Activated CD8-positive, alpha-beta T cell treated with anti-CD3 and anti-CD28 coated beads for 36 hours (primary cell): ENCODE results near the gene GPC6. TPM values are rescaled to one million over a fixed set of nuclear protein-coding genes. Genes with fewer than 3 reads are reported as not detected.

Experiments
- ATAC-seq: fragments of 200-7000 bp; cut with Tn5 transposase; one replicate; pipeline ENCODE4 v1.10.0; 2021; ENCODE audit warnings: mild to moderate bottlenecking, moderate library complexity
- CTCF ChIA-PET: fragments of 350-600 bp; sonication (Branson Sonifier 250); formaldehyde crosslinking; loops from one replicate; lab custom pipeline; 2021; ENCODE audit warnings: antibody characterized with exemption; lab: Charles Lee
- POLR2A ChIA-PET: fragments of 350-600 bp; sonication (Branson Sonifier 250); formaldehyde crosslinking; loops from one replicate; lab custom pipeline; 2021; ENCODE audit warnings: antibody characterized with exemption; lab: Charles Lee
- DNase-seq: peaks from one replicate; pipeline ENCODE4 v3.0.0-alpha.2; 2020
- H3K27ac Mint-ChIP-seq: one replicate; pipeline ENCODE4 v1.8.0; 2021; ENCODE audit warnings: mild to moderate bottlenecking, mixed read lengths
- H3K27me3 Mint-ChIP-seq: one replicate; pipeline ENCODE4 v1.8.0; 2021; ENCODE audit warnings: mixed read lengths
- H3K36me3 Mint-ChIP-seq: one replicate; pipeline ENCODE4 v1.8.0; 2021; ENCODE audit warnings: low read depth, mixed read lengths
- H3K4me1 Mint-ChIP-seq: one replicate; pipeline ENCODE4 v1.8.0; 2021; ENCODE audit warnings: low read depth, mixed read lengths
- H3K4me3 Mint-ChIP-seq: one replicate; pipeline ENCODE4 v1.8.0; 2021; ENCODE audit warnings: mild to moderate bottlenecking, moderate library complexity, mixed read lengths
- H3K9me3 Mint-ChIP-seq: one replicate; pipeline ENCODE4 v1.8.0; 2021; ENCODE audit warnings: mixed read lengths
- intact Hi-C: fragments of 100-400 bp; cut with micrococcal nuclease; formaldehyde crosslinking; loops from one replicate; pipeline ENCODE4 v1.10.0; 2022
- total RNA-seq, 2 experiments: library from RNA; stranded (reverse); gene quantifications; one replicate each; pipeline ENCODE4 v1.2.3, GENCODE V29; 2021
- TF ChIP-seq, protein P1 (sequence below): fragments of 200-600 bp; IDR thresholded peaks from one replicate; pipeline ENCODE4 v1.8.0; 2022; ENCODE audit warnings: antibody characterized with exemption, mild to moderate bottlenecking

The GPC6 gene
- total RNA-seq, 2 experiments from 2014 or later: not detected

- Mint-ChIP-seq H3K36me3 (no peaks in the 10 kb centered on the region), H3K27ac (no peak overlapping the region), H3K4me1 (no peaks in the 10 kb centered on the region), H3K9me3 (no peaks in the 10 kb centered on the region), H3K4me3 (no peak overlapping the region), H3K27me3 (peaks cover 3% of the 10 kb centered on the region)
- no peak for DNase-seq
- POLR2A ChIA-PET: no interaction called here
- intact Hi-C loops: no loop called here
- no peak for ATAC-seq
- TF ChIP-seq, protein P1, sequence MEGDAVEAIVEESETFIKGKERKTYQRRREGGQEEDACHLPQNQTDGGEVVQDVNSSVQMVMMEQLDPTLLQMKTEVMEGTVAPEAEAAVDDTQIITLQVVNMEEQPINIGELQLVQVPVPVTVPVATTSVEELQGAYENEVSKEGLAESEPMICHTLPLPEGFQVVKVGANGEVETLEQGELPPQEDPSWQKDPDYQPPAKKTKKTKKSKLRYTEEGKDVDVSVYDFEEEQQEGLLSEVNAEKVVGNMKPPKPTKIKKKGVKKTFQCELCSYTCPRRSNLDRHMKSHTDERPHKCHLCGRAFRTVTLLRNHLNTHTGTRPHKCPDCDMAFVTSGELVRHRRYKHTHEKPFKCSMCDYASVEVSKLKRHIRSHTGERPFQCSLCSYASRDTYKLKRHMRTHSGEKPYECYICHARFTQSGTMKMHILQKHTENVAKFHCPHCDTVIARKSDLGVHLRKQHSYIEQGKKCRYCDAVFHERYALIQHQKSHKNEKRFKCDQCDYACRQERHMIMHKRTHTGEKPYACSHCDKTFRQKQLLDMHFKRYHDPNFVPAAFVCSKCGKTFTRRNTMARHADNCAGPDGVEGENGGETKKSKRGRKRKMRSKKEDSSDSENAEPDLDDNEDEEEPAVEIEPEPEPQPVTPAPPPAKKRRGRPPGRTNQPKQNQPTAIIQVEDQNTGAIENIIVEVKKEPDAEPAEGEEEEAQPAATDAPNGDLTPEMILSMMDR: no peak
- CTCF ChIA-PET: no interaction called here
Observed at GRCh38 chr13:94228763-94229162, 1002.2 kb downstream of the GPC6 start.

DNA sequence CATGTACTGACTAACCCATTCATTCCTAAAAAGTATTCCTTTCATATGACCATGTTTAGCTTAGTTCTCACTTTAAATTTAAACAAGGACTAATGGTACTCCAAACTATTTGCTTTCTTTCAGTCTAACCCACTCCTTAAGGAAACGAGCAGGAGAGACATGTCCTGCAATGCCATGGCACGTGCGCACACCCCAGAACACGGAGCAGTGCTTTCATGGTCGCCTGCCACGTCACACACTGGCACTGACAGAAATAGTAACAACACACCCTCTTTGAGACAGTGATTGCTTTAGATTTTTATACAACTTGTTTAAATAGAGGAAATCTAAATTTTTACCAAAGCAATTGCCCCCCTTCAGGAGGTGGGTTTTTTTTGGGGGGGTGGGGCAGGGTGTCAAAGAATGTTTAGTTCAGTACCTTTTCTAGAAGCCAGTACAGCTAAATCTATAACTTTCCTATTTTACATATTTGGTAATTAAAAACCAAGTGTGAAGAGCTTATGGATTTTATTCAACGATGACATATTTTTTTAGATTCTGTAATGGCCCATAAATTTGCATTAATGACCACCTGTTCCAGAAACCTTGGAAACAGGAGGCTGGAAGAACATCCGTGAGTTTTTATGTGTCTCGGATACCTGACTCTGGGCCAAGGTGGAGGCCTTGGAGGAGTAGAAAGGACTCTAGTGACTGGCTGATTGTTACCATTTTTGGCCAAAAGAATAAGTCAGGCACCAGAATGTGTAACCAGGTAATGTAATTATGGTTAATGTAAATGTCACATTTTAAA lies 1005.7 kb downstream of the GPC6 start:
- no peak overlapping the region for H3K27ac Mint-ChIP-seq
- H3K4me1 Mint-ChIP-seq: peaks cover 12% of the 10 kb centered on the region
- no peaks in the 10 kb centered on the region for H3K36me3 Mint-ChIP-seq
- ATAC-seq (no peak), DNase-seq (no peak)
- CTCF ChIA-PET: interaction anchor here (1.0 kb wide), 1 partner anchor 11 kb away, joined by 3 read pairs; no protein-coding TSS in a partner anchor
- no peak overlapping the region for H3K4me3 Mint-ChIP-seq
- TF ChIP-seq, protein P1: no peak
- POLR2A ChIA-PET: no interaction called here
- intact Hi-C loops: no loop called here
- no peaks in the 10 kb centered on the region for H3K27me3 Mint-ChIP-seq
- H3K9me3 Mint-ChIP-seq: no peaks in the 10 kb centered on the region

DNA sequence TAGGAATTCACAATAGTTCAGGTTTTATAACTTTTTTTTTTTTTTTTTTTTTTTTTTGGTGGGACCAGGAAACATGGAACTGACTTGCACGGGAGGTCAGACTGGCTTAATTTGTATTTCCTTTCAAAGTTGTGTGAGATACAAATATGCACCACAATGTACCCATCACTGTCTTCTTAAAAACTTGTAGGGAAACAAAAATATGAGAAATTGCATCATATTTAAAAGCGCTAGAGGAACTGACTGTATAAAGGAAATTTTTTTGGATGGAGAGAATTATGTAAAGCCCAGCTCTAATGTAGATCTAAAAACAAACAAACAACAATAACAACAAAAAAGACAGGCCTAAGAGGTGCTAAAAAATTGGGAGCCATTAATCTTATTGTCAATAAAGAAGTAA lies 1006.3 kb downstream of the GPC6 start:
- CTCF ChIA-PET: interaction anchor here (0.9 to 1.0 kb wide), 2 partner anchors 11 to 113 kb away, joined by 3 to 4 read pairs; no protein-coding TSS in a partner anchor
- H3K9me3 Mint-ChIP-seq: no peaks in the 10 kb centered on the region
- peaks cover 18% of the 10 kb centered on the region for H3K4me1 Mint-ChIP-seq
- ATAC-seq (no peak), DNase-seq (no peak)
- POLR2A ChIA-PET: no interaction called here
- TF ChIP-seq, protein P1: no peak
- H3K36me3 Mint-ChIP-seq: no peaks in the 10 kb centered on the region
- no peak overlapping the region for H3K27ac Mint-ChIP-seq
- intact Hi-C loops: no loop called here
- H3K27me3 Mint-ChIP-seq: no peaks in the 10 kb centered on the region
- H3K4me3 Mint-ChIP-seq: no peak overlapping the region

DNA sequence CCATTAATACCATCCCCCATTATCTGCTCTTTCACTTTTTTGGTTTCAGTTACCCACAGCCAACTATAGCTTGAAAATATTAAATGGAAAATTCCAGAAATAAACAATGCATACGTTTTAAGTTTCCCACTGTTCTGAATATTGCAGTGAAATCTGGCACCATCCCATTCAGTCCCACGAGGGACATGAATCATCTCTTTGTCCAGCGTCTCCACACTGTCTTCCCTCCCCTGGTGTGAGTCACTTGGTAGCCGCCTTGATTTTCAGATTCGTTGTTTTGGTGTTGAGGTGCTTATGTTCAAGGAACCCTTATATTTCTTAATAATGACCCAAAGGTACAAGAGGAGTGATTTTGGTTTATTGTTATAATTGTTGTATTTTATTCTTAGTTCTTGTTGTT lies 1006.8 kb downstream of the GPC6 start:
- intact Hi-C loops: no loop called here
- Mint-ChIP-seq H3K27me3 (no peaks in the 10 kb centered on the region), H3K36me3 (no peaks in the 10 kb centered on the region), H3K9me3 (no peaks in the 10 kb centered on the region), H3K4me1 (peaks cover 23% of the 10 kb centered on the region), H3K4me3 (no peak overlapping the region), H3K27ac (no peak overlapping the region)
- ATAC-seq (no peak), DNase-seq (no peak)
- CTCF ChIA-PET: interaction anchor here (0.9 to 1.0 kb wide), 2 partner anchors 10 to 112 kb away, joined by 3 to 4 read pairs; no protein-coding TSS in a partner anchor
- POLR2A ChIA-PET: no interaction called here
- TF ChIP-seq, protein P1: no peak

DNA sequence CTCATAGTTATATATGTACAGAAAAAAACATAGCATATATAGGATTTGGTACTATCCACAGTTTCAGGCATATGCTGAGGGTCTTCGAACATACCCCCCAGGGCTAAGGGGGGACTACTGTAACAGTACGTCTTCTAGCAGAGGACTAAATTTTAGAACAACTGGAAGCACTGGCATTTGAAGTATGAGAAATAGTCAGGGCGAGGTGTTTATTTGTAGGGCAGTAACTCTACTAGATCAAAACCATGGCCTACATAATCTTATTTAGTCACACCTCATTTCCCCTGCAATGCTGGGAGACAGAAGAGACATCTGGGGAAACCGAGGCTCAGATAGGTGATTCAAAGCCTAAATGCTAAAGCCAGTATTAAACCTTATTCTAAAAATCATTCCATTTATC lies 1007.2 kb downstream of the GPC6 start:
- Mint-ChIP-seq H3K36me3 (no peaks in the 10 kb centered on the region), H3K9me3 (no peaks in the 10 kb centered on the region), H3K4me3 (no peak overlapping the region), H3K27ac (no peak overlapping the region), H3K4me1 (peaks cover 27% of the 10 kb centered on the region), H3K27me3 (no peaks in the 10 kb centered on the region)
- ATAC-seq (no peak), DNase-seq (no peak)
- ChIA-PET CTCF (interaction anchor here (0.9 kb wide), 1 partner anchor 112 kb away, joined by 4 read pairs; no protein-coding TSS in a partner anchor), POLR2A (no interaction called here)
- TF ChIP-seq, protein P1: no peak
- intact Hi-C loops: no loop called here
